ENCODE results near the gene MARS1.
A peak's percentile ranks its signal among the peaks of the same experiment; 100 is the strongest.

Gene MARS1

GRCh38 chr12:57525615-57526383 is 37.9 kb downstream of the MARS1 start:
- Histone ChIP-seq H3K27ac (ENCODE audit: extremely low read depth, low read depth, low read length) (no peak overlapping the region), H3K4me1 (ENCODE audit: control insufficient read depth, insufficient read depth, low read length) (peaks cover 13% of the 10 kb centered on the region), H3K36me3 (ENCODE audit: control insufficient read depth in 2 of 2, insufficient read depth in 1 of 2, low read length in 2 of 2) (peaks cover 3 to 67% of the 10 kb centered on the region in 2 experiments; a peak in 1 of 3 replicates), H3K9me3 (ENCODE audit: control insufficient read depth, insufficient read depth, low read depth, low read length) (no peaks in the 10 kb centered on the region), H3K4me3 (ENCODE audit: low read depth, low read length) (no peak overlapping the region)
- TF ChIP-seq EGR2 (tag by site-specific recombination; IDR thresholded peaks at IDR 0.05; ENCODE audit: low read depth) (peak; percentile 59; the same call in 1 of the 2 replicates), KLF10 (tag by site-specific recombination; IDR thresholded peaks at IDR 0.05) (no peak), ZNF560 (tag by site-specific recombination; IDR thresholded peaks at IDR 0.05; ENCODE audit: borderline replicate concordance) (no peak), ZNF791 (tag by site-specific recombination; IDR thresholded peaks at IDR 0.05) (no peak), ZBTB10 (tag by site-specific recombination; IDR thresholded peaks at IDR 0.05) (no peak), ZNF18 (tag by site-specific recombination; IDR thresholded peaks at IDR 0.05) (no peak), ZFHX2 (tag by site-specific recombination; conservative IDR thresholded peaks at IDR 0.05) (peak; percentile 64)
- TF ChIP-seq, protein P1, sequence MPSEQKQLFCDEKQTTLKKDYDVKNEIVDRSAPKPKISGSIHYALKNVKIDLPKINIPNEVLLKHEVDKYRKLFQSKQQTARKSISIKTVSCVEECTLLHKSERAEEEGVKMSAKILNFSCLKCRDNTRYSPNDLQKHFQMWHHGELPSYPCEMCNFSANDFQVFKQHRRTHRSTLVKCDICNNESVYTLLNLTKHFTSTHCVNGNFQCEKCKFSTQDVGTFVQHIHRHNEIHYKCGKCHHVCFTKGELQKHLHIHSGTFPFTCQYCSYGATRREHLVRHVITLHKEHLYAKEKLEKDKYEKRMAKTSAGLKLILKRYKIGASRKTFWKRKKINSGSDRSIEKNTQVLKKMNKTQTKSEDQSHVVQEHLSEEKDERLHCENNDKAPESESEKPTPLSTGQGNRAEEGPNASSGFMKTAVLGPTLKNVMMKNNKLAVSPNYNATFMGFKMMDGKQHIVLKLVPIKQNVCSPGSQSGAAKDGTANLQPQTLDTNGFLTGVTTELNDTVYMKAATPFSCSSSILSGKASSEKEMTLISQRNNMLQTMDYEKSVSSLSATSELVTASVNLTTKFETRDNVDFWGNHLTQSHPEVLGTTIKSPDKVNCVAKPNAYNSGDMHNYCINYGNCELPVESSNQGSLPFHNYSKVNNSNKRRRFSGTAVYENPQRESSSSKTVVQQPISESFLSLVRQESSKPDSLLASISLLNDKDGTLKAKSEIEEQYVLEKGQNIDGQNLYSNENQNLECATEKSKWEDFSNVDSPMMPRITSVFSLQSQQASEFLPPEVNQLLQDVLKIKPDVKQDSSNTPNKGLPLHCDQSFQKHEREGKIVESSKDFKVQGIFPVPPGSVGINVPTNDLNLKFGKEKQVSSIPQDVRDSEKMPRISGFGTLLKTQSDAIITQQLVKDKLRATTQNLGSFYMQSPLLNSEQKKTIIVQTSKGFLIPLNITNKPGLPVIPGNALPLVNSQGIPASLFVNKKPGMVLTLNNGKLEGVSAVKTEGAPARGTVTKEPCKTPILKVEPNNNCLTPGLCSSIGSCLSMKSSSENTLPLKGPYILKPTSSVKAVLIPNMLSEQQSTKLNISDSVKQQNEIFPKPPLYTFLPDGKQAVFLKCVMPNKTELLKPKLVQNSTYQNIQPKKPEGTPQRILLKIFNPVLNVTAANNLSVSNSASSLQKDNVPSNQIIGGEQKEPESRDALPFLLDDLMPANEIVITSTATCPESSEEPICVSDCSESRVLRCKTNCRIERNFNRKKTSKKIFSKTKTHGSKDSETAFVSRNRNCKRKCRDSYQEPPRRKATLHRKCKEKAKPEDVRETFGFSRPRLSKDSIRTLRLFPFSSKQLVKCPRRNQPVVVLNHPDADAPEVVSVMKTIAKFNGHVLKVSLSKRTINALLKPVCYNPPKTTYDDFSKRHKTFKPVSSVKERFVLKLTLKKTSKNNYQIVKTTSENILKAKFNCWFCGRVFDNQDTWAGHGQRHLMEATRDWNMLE (tag by site-specific recombination; conservative IDR thresholded peaks at IDR 0.05; ENCODE audit: low read depth) = no peak
- POLR2A ChIA-PET = interaction anchor here (1.4 kb wide), 1 partner anchor 9 kb away, joined by 4 read pairs; no protein-coding TSS in a partner anchor
- CTCF ChIA-PET = no interaction called here

DNA sequence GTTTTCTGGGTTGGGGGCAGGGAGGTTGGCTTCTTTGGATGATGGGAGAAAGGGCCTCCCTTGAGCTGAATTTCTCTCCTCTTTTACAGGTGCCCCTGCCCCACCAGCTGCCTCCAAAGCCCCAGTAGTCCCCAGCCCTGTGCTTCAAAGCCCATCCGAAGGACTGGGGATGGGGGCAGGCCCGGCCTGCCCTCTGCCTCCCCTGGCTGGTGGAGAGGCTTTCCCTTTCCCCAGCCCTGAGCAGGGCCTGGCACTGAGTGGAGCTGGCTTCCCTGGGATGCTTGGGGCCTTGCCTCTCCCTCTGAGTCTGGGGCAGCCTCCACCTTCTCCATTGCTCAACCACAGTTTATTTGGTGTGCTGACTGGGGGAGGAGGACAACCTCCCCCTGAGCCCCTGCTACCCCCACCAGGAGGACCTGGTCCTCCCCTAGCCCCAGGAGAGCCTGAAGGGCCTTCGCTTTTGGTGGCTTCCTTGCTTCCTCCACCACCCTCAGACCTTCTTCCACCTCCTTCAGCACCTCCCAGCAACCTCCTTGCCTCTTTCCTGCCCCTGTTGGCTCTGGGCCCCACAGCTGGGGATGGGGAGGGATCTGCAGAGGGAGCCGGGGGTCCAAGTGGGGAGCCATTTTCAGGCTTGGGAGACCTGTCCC is 38.7 kb downstream of the MARS1 start:
- no peaks in the 10 kb centered on the region for H3K9me3 ChIP-seq (ENCODE audit: control insufficient read depth, insufficient read depth, low read depth, low read length)
- no peak overlapping the region for H3K4me3 ChIP-seq (ENCODE audit: low read depth, low read length)
- POLR2A ChIA-PET = interaction anchor here (1.4 kb wide), 1 partner anchor 9 kb away, joined by 4 read pairs; no protein-coding TSS in a partner anchor
- CTCF ChIA-PET = interaction anchor here (0.7 kb wide), 1 partner anchor 209 kb away, joined by 3 read pairs; no protein-coding TSS in a partner anchor
- H3K4me1 ChIP-seq (ENCODE audit: control insufficient read depth, insufficient read depth, low read length) = peaks cover 6% of the 10 kb centered on the region
- H3K36me3 ChIP-seq (ENCODE audit: control insufficient read depth in 2 of 2, insufficient read depth in 1 of 2, low read length in 2 of 2) = peaks cover 8 to 75% of the 10 kb centered on the region in 2 experiments; a peak in 1 of 3 replicates
- no peak overlapping the region for H3K27ac ChIP-seq (ENCODE audit: extremely low read depth, low read depth, low read length)
- TF ChIP-seq ZNF843 (tag by site-specific recombination; IDR thresholded peaks at IDR 0.05) (no peak), SP7 (tag by site-specific recombination; IDR thresholded peaks at IDR 0.05) (no peak), ZNF433 (tag by site-specific recombination; IDR thresholded peaks at IDR 0.05; ENCODE audit: low read depth) (no peak), ZNF202 (tag by site-specific recombination; IDR thresholded peaks at IDR 0.05; ENCODE audit: borderline replicate concordance) (no peak), GLIS1 (tag by site-specific recombination; IDR thresholded peaks at IDR 0.05) (peak; percentile 85), ZNF132 (tag by site-specific recombination; IDR thresholded peaks at IDR 0.05; ENCODE audit: borderline replicate concordance) (no peak), ZNF830 (tag by site-specific recombination; IDR thresholded peaks at IDR 0.05; ENCODE audit: low read depth) (no peak), ZNF621 (tag by site-specific recombination; IDR thresholded peaks at IDR 0.05) (no peak), ZBTB20 (tag by site-specific recombination; IDR thresholded peaks at IDR 0.05) (no peak), ZNF114 (tag by site-specific recombination; IDR thresholded peaks at IDR 0.05) (no peak)
- TF ChIP-seq, protein P2, sequence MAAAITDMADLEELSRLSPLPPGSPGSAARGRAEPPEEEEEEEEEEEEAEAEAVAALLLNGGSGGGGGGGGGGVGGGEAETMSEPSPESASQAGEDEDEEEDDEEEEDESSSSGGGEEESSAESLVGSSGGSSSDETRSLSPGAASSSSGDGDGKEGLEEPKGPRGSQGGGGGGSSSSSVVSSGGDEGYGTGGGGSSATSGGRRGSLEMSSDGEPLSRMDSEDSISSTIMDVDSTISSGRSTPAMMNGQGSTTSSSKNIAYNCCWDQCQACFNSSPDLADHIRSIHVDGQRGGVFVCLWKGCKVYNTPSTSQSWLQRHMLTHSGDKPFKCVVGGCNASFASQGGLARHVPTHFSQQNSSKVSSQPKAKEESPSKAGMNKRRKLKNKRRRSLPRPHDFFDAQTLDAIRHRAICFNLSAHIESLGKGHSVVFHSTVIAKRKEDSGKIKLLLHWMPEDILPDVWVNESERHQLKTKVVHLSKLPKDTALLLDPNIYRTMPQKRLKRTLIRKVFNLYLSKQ (tag by site-specific recombination; IDR thresholded peaks at IDR 0.05; ENCODE audit: borderline replicate concordance) = no peak
- TF ChIP-seq, protein P3, sequence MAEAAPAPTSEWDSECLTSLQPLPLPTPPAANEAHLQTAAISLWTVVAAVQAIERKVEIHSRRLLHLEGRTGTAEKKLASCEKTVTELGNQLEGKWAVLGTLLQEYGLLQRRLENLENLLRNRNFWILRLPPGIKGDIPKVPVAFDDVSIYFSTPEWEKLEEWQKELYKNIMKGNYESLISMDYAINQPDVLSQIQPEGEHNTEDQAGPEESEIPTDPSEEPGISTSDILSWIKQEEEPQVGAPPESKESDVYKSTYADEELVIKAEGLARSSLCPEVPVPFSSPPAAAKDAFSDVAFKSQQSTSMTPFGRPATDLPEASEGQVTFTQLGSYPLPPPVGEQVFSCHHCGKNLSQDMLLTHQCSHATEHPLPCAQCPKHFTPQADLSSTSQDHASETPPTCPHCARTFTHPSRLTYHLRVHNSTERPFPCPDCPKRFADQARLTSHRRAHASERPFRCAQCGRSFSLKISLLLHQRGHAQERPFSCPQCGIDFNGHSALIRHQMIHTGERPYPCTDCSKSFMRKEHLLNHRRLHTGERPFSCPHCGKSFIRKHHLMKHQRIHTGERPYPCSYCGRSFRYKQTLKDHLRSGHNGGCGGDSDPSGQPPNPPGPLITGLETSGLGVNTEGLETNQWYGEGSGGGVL (tag by site-specific recombination; IDR thresholded peaks at IDR 0.05) = peak; percentile 68
